ENCODE data around the gene DOCK2. TPM values are rescaled to one million over a fixed set of nuclear protein-coding genes. Genes with fewer than 3 reads are reported as not detected.

DOCK2 gene
- total and polyA plus RNA-seq, 2 donors (not counting 3 experiments of a cell fraction or from before 2014, with no cell fraction given): 0.62 to 4.8 TPM

DNA sequence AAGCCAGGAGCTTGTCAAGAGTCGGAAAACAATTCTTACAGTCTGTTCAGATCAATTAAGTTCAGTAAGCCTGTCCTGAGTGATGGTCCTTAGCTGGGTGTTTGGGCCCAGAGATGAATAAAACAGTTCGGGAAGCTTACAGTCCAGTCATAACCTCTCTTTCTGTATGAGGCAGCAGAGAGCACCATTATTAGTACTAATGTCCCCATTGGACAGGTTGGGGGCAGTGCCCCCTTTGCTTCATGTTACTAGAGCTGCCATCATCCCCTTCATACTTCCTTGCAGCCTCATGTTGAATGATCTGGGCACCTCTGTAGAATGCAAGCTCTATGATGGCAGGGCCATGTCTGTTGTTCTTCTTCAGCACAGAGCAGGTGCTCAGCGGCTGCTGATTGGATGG lies 9.8 kb downstream of the DOCK2 start:
- H3K4me2 ChIP-seq (ENCODE audit: insufficient read depth, low read length): no peak overlapping the region
- no TSS peak for BruUV-seq (replicated peaks)
- H2AFZ ChIP-seq (ENCODE audit: low read depth, low read length): no peak overlapping the region
- ChIA-PET POLR2A (no interaction called here), CTCF (no interaction called here)
- H3K4me1 ChIP-seq (ENCODE audit: control insufficient read depth, extremely low read depth, insufficient read depth, low read length): peaks cover 13% of the 10 kb centered on the region
- H3K9ac ChIP-seq (replicated peaks; ENCODE audit: extremely low read depth, insufficient read depth, low read length): no peak overlapping the region
- H3K9me1 ChIP-seq (replicated peaks; ENCODE audit: control insufficient read depth, extremely low read depth, insufficient read depth, low read length): no peaks in the 10 kb centered on the region
- DNase-seq (ENCODE audit: low read depth, low spot score) (no peak), FAIRE-seq (no peak)
- no peaks in the 10 kb centered on the region for H3K9me3 ChIP-seq (replicated peaks; ENCODE audit: control insufficient read depth, insufficient read depth, low read length)
- intact Hi-C loops (cut with micrococcal nuclease) (no loop called here), dilution Hi-C loops (cut with MboI; ENCODE audit: extremely low pct_ligation_motif_present, low sequenced_read_pairs) (no loop called here)
- H3K36me3 ChIP-seq (ENCODE audit: control insufficient read depth in 2 of 2, extremely low read depth in 1 of 2, insufficient read depth in 2 of 2, low read length in 2 of 2): no peaks in the 10 kb centered on the region
- H3K27ac ChIP-seq (ENCODE audit: insufficient read depth, low read depth, low read length): no peak overlapping the region
- no peak overlapping the region for H3K4me3 ChIP-seq (replicated peaks in 1 of 3; ENCODE audit: insufficient read depth in 1 of 3, low read depth in 1 of 3, low read length in 3 of 3)
- H3K79me2 ChIP-seq (ENCODE audit: control insufficient read depth, insufficient read depth, low read length): no peaks in the 10 kb centered on the region
- H4K20me1 ChIP-seq (replicated peaks; ENCODE audit: control insufficient read depth, extremely low read depth, insufficient read depth, low read length): no peaks in the 10 kb centered on the region
- H3K27me3 ChIP-seq (ENCODE audit: control insufficient read depth in 2 of 2, insufficient read depth in 2 of 2, low read length in 2 of 2): no peaks in the 10 kb centered on the region
- TF ChIP-seq POLR2A (IDR thresholded peaks at IDR 0.05; ENCODE audit: low read depth, low read length) (no peak), MYC (IDR thresholded peaks at IDR 0.05; ENCODE audit: low read depth, low read length) (no peak), GATA2 (IDR thresholded peaks at IDR 0.05; ENCODE audit: insufficient read depth, insufficient read length, low read depth, low read length) (no peak), EZH2 (IDR thresholded peaks at IDR 0.05; ENCODE audit: borderline replicate concordance, low read depth, low read length, severe bottlenecking) (no peak)
- TF ChIP-seq, protein P1, sequence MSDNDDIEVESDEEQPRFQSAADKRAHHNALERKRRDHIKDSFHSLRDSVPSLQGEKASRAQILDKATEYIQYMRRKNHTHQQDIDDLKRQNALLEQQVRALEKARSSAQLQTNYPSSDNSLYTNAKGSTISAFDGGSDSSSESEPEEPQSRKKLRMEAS (IDR thresholded peaks at IDR 0.05; ENCODE audit: insufficient read depth, insufficient read length): no peak

- ChIA-PET CTCF (no interaction called here), POLR2A (no interaction called here)
- H3K27ac ChIP-seq (ENCODE audit: insufficient read depth, low read depth, low read length): no peak overlapping the region
- no peaks in the 10 kb centered on the region for H3K36me3 ChIP-seq (ENCODE audit: control insufficient read depth in 2 of 2, extremely low read depth in 1 of 2, insufficient read depth in 2 of 2, low read length in 2 of 2)
- no peak overlapping the region for H3K9ac ChIP-seq (replicated peaks; ENCODE audit: extremely low read depth, insufficient read depth, low read length)
- DNase-seq (ENCODE audit: low read depth, low spot score) (no peak), FAIRE-seq (no peak)
- H3K4me1 ChIP-seq (ENCODE audit: control insufficient read depth, extremely low read depth, insufficient read depth, low read length): peaks cover 13% of the 10 kb centered on the region
- H2AFZ ChIP-seq (ENCODE audit: low read depth, low read length): no peak overlapping the region
- no peak overlapping the region for H3K4me3 ChIP-seq (replicated peaks in 1 of 3; ENCODE audit: insufficient read depth in 1 of 3, low read depth in 1 of 3, low read length in 3 of 3)
- no peaks in the 10 kb centered on the region for H3K9me1 ChIP-seq (replicated peaks; ENCODE audit: control insufficient read depth, extremely low read depth, insufficient read depth, low read length)
- dilution Hi-C loops (cut with MboI; ENCODE audit: extremely low pct_ligation_motif_present, low sequenced_read_pairs): no loop called here
- no peak for TF ChIP-seq JUN (IDR thresholded peaks at IDR 0.05; ENCODE audit: borderline replicate concordance, insufficient read depth, insufficient read length, low read depth)
- TF ChIP-seq, protein P2, sequence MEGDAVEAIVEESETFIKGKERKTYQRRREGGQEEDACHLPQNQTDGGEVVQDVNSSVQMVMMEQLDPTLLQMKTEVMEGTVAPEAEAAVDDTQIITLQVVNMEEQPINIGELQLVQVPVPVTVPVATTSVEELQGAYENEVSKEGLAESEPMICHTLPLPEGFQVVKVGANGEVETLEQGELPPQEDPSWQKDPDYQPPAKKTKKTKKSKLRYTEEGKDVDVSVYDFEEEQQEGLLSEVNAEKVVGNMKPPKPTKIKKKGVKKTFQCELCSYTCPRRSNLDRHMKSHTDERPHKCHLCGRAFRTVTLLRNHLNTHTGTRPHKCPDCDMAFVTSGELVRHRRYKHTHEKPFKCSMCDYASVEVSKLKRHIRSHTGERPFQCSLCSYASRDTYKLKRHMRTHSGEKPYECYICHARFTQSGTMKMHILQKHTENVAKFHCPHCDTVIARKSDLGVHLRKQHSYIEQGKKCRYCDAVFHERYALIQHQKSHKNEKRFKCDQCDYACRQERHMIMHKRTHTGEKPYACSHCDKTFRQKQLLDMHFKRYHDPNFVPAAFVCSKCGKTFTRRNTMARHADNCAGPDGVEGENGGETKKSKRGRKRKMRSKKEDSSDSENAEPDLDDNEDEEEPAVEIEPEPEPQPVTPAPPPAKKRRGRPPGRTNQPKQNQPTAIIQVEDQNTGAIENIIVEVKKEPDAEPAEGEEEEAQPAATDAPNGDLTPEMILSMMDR (IDR thresholded peaks at IDR 0.05; ENCODE audit: extremely low read depth in 1 of 2, insufficient read depth in 1 of 2, low read depth in 1 of 2, low read length in 2 of 2): no peak
- no peak for TF ChIP-seq MYC (IDR thresholded peaks at IDR 0.05; ENCODE audit: low read depth, low read length)
- TF ChIP-seq POLR2AphosphoS5 (IDR thresholded peaks at IDR 0.05; ENCODE audit: insufficient read depth, low read depth, low read length): no peak
- TF ChIP-seq FOS (IDR thresholded peaks at IDR 0.05; ENCODE audit: borderline replicate concordance, insufficient read depth, low read length): no peak
- TF ChIP-seq, protein P1 (IDR thresholded peaks at IDR 0.05; ENCODE audit: insufficient read depth, insufficient read length): no peak
- no peak for TF ChIP-seq GATA2 (IDR thresholded peaks at IDR 0.05; ENCODE audit: insufficient read depth, insufficient read length, low read depth, low read length)
- no peak for TF ChIP-seq POLR2A (IDR thresholded peaks at IDR 0.05; ENCODE audit: low read depth, low read length)
- no peak for TF ChIP-seq EZH2 (IDR thresholded peaks at IDR 0.05; ENCODE audit: borderline replicate concordance, low read depth, low read length, severe bottlenecking)
- no peaks in the 10 kb centered on the region for H3K9me3 ChIP-seq (replicated peaks; ENCODE audit: control insufficient read depth, insufficient read depth, low read length)
- no peak overlapping the region for H3K4me2 ChIP-seq (ENCODE audit: insufficient read depth, low read length)
- H3K79me2 ChIP-seq (ENCODE audit: control insufficient read depth, insufficient read depth, low read length): no peaks in the 10 kb centered on the region
- H3K27me3 ChIP-seq (ENCODE audit: control insufficient read depth in 2 of 2, insufficient read depth in 2 of 2, low read length in 2 of 2): no peaks in the 10 kb centered on the region
- no peaks in the 10 kb centered on the region for H4K20me1 ChIP-seq (replicated peaks; ENCODE audit: control insufficient read depth, extremely low read depth, insufficient read depth, low read length)
- intact Hi-C loops (cut with micrococcal nuclease): no loop called here
- BruUV-seq (replicated peaks): no TSS peak
Measured at GRCh38 chr5:169647566-169647965, 10.5 kb downstream of the DOCK2 start.
